Lower leg skin (tissue), 4 donors: Measurements from ENCODE around the gene KCTD15. TPM values are rescaled to one million over a fixed set of nuclear protein-coding genes. Genes with fewer than 3 reads are reported as not detected.
A peak's percentile ranks its signal among the peaks of the same experiment; 100 is the strongest.

ENCODE experiments used
- DNase-seq, 2 donors: peaks; one replicate each; pipeline ENCODE4 v3.0.0-alpha.2; 2019; ENCODE audit warnings: low spot score in 2 of 2
- H3K4me3 ChIP-seq: fragments of 200-600 bp; sonication (generic); 2 replicates; pipeline ENCODE4 v1.5.1; 2017; ENCODE audit warnings: mild to moderate bottlenecking, low read depth; ENCODE audit not compliant: poor library complexity, severe bottlenecking
- CTCF ChIP-seq, 3 donors: fragments of 450-650 bp; IDR thresholded peaks; one replicate each; pipeline ENCODE4 v1.5.1; 2016; ENCODE audit warnings: antibody characterized with exemption in 3 of 3, mild to moderate bottlenecking in 3 of 3, moderate library complexity in 2 of 3
- POLR2A ChIP-seq, 2 donors: fragments of 450-650 bp; IDR thresholded peaks; one replicate each; pipeline ENCODE4 v1.6.1; 2016 to 2017; ENCODE audit warnings: antibody characterized with exemption in 2 of 2, mild to moderate bottlenecking in 1 of 2, moderate library complexity in 1 of 2
- WGBS, 2 donors: methylation state at CpG; one replicate each; pipeline ENCODE4 v1.1.5; 2018; 5-methylcytosine and 5-hydroxymethylcytosine counted together
- intact Hi-C: fragments of 100-400 bp; cut with DNase I; formaldehyde crosslinking; loops from one replicate; pipeline ENCODE4 v1.15.0; 2023; ENCODE audit warnings: low total_unique reads
- total RNA-seq, 4 donors: library from RNA; depleted of rRNA; stranded (reverse); fragments of >200 nt; gene quantifications; one replicate each; pipeline ENCODE4 v1.1.0, GENCODE V29; 2016

The KCTD15 gene
- total RNA-seq, 4 donors from 2014 or later, result 140 to 190 (median 164) TPM

- TF ChIP-seq CTCF (IDR thresholded peaks at IDR 0.05) (no peak), POLR2A (IDR thresholded peaks at IDR 0.05) (no peak)
- intact Hi-C loops, result no loop called here
- WGBS, 2 donors, result 51% methylated on average over 9 of the region's 10 CpGs
- DNase-seq, result peak in 1 of 2 donors; percentile 82
- no peak overlapping the region for H3K4me3 ChIP-seq
These were observed 7.5 kb downstream of the KCTD15 start for GRCh38 chr19:33804021-33804799.

- WGBS, 2 donors, result 91 to 94% methylated on average over 3 of the region's 3 CpGs
- no peak overlapping the region for H3K4me3 ChIP-seq
- no peak for TF ChIP-seq CTCF (IDR thresholded peaks at IDR 0.05)
- TF ChIP-seq POLR2A (IDR thresholded peaks at IDR 0.05), result no peak
- intact Hi-C loops, result no loop called here
- no peak for DNase-seq
These were observed 8.6 kb downstream of the KCTD15 start for GRCh38 chr19:33805313-33805712.

GRCh38 chr19:33805840-33806433 lies 9.3 kb downstream of the KCTD15 start:
- peak in 1 of 2 donors; percentile 53 for DNase-seq

GRCh38 chr19:33806434-33806881 lies 9.8 kb downstream of the KCTD15 start:
- no peak overlapping the region for H3K4me3 ChIP-seq
- WGBS, 2 donors, result 58 to 61% methylated on average over 6 to 8 of the region's 8 CpGs
- no peak for TF ChIP-seq POLR2A (IDR thresholded peaks at IDR 0.05)
- no peak for TF ChIP-seq CTCF (IDR thresholded peaks at IDR 0.05)
- intact Hi-C loops, result no loop called here
- DNase-seq, result peak in 1 of 2 donors; percentile 52

More at GRCh38 chr19:33805840-33806433, 9.3 kb downstream of the KCTD15 start:
- H3K4me3 ChIP-seq, result no peak overlapping the region
- TF ChIP-seq CTCF (IDR thresholded peaks at IDR 0.05) (no peak), POLR2A (IDR thresholded peaks at IDR 0.05) (no peak)
- WGBS, 2 donors, result 51 to 57% methylated on average over 6 to 7 of the region's 9 CpGs
- intact Hi-C loops, result no loop called here

- WGBS, 2 donors, result 50 to 56% methylated on average over 1 of the region's 1 CpG
- TF ChIP-seq CTCF (IDR thresholded peaks at IDR 0.05), result no peak
- no peak for TF ChIP-seq POLR2A (IDR thresholded peaks at IDR 0.05)
These were observed 11.7 kb downstream of the KCTD15 start for GRCh38 chr19:33808399-33808798.

More at GRCh38 chr19:33808399-33808798, 11.7 kb downstream of the KCTD15 start:
- H3K4me3 ChIP-seq, result no peak overlapping the region
- intact Hi-C loops, result no loop called here
- no peak for DNase-seq
